HG03095 (cell line): Measurements from ENCODE around the gene STIL.
"Not testable (repeated sequence)": the region's sequence is repeated elsewhere in the genome, so short reads cannot be mapped to it uniquely, and the experiment has no call there.

Experiments
- ATAC-seq: cut with Tn5 transposase; IDR thresholded peaks from one replicate; pipeline ENCODE4 v1.9.1; 2021; ENCODE audit warnings: moderate library complexity; ENCODE audit not compliant: unreplicated experiment

The STIL gene

DNA sequence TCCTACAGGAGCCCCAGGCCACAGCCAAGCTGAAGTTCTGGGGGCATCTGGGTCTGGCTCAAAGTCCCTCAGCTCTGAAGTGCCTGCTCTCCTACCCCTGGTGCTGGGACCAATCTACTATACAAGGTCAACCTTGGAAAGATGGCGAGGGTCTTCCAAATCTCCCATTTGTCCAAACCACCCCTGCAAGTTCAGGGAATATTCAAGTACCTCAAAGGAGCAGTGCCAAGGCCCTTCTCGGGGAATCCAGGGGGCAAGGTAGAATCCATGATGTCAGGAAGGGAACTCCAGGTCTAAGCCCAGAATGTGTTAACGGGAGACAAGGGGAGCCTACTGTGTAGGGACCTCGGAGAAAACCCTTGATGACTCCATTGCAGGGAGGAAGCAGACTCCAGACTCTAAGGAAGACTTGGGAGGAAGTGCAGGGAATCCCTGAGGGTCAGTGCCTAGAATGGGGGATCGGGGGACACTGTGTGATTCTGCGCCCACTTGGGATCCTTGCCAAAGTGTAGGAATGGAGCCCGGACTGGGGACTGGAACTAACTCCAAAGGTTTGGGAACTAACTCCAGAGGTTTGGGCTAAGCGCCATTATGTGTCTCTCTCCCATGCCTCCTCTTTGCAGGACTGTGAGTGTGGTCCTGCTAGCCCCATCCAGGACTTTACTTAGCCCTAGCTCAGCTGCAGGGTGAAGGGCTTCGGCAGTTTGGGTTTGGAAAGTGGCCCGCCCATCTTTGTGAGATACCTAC lies 90.6 kb downstream of the STIL start:
- ATAC-seq: no peak

DNA sequence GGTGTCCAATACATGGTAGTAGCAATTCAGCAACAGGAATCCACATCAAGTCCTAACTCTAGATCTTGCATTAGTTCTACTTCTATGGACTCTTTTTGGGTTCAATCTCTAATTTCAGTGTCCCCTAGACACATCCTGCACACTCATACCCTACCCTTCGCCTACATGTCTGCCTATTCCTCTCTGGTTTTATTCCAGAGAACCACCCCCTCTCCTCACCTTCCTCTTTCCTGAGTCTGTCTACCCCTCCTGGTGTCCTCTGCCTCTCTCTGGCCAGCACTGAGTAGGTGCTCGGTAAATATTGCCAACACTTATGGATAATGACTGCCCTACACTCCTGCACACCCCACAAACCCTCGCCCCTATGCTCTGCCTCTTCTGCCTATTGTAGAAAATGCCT lies 91.5 kb downstream of the STIL start:
- no peak for ATAC-seq

DNA sequence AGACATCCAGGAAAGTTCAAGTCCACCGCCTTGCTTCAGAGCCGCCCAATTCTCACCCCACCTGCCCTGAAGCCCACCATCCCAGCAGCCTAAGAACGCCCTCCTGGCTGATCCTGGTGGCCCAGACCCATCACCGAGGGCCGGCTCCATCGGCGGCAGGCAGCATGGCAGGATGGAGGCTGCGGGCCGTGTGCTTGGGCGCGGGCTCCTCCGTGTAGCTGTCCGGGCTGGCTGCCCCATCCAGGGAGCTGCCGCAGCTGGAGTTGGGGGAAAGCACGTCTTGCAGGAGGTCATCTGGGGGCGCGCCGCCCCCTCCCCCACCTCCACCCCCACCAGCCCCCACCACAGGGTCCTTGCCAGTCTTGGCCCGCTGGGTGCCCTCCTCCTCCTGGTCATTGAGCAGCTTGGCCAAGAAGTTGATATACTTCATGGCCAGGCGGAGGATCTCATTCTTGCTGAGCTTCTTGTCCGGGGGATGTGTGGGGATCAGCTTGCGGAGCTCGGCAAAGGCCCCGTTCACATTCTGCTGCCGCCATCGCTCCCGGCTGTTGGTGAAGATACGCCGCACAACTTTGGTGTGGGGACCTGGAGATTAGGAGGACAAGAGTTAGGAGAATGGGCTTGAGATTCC lies 94.2 kb downstream of the STIL start:
- no peak for ATAC-seq

DNA sequence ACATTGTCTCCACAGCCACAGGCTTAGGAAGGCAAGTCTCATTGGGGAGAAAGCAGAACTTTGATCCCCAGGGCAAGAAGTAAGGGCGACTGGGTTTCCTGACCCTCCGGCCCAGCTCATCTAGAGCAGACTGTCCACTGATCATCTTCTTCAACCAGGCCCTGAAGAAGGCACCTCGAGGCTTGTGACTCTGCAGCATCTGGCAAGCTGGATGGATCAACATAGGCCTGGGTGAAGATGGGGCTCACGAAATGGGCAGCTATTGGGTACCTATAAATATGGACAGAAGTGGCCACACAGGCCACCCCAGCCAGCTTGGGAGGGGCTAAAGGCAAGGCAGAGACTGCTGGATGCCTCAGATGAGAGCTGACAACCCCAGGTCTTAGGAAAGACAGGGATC lies 94.9 kb downstream of the STIL start:
- no peak for ATAC-seq

DNA sequence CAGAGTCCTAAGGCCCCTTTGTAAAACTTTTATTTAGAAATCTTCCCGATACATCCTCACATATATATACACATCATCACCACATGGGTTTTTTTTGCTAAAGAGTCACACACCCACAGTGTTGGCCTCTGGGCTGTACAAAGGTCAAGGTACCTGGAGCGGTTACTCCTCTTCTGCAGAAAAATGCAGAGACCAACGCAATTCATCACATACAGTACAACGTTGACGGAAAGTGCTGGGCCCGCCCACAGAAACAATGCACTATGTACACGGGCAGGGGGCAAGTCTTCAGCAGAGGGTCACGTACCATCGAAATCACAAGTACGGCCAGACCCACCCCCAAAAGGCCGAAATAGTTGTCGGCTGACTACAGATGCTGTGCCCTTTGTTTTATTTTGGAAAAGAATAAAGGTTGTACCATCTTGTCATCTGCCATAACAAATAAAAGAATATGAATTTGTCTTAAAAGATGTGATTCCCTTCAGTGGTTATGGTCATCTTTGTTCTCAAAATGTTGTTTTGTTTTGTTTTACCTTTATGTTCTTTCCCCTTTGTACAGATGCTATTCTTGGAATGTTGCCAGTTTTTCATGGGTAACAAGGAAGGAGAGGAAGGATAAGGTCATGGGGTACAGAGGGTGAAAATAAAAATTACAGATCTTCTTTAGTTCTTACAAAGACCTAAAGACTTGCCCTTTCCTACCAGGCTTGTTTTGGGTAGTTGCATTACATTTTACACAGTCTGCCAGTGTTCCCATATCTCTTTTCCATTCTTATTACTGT lies 97.5 kb downstream of the STIL start:
- no peak for ATAC-seq

DNA sequence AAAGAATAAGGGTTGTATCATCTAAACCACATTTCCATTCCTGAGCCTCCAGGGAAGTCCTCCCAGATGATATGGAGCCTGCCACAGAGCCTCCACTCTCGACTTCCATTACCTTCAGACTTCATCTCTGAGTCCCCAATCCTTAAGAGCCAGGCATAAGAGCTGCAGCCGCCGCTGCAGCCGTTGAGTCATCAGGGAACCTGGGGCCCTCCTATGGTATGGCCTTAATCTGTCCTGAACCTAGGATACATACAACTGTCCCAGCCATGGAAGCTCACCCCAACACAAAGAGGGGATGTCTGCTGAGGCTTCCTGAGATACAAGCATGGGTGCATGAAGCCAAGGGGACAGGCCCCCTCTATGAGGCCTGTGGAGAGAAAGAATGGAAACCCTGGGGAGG lies 98.2 kb downstream of the STIL start:
- ATAC-seq: no peak

DNA sequence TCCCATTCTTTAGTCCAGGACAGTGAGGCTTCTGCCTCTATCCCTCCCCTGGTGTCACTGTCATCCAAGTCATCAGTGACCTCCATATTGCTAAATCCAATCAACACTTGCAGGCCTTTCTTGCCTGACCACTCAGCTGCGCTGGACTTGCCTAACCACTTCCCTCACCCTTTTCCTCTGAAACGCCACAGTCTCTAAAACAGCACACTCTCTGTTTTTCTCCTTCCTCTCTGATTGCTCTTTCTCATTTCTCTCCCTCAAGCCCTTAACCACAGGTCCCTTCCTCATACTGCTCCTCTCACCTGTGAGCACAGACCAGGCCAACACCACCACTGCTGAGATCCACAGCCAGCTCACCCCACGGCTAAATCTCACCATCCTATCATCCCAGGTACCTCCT lies 99.4 kb downstream of the STIL start:
- no peak for ATAC-seq

DNA sequence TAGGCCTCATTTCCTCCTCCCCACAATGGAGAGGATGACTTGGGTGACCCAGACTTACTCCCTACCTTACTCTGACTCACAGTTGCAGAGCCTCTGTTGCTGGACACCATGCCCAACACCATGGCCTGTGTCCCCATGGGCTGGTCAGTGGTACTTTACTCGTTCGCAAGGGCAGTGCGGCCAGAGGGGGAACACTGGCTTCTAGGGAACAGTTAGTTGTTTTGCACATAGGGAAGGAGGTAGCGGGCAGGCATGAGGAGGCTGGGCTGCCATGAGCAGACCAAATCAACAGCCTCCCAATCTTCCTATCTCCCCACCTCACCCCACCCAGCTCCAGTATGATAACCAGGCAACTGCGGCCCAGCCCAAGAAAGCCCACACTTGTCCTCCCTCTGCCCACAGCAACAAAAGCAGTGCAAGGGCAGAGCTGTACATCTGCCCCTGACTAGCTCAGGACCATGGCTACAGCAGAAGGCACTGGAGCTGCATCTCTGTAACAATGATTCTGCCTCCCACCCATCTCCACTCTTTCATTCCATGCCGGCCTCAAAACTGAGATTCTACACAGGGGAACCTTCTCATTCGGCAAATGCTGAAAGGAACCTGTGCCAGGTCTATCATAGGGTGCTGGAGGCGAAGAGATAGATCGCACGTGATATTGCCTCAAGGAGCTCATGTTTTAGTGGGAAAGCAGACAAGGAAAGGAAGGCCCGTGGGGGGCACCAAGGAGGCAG lies 100.5 kb downstream of the STIL start:
- ATAC-seq: no peak

DNA sequence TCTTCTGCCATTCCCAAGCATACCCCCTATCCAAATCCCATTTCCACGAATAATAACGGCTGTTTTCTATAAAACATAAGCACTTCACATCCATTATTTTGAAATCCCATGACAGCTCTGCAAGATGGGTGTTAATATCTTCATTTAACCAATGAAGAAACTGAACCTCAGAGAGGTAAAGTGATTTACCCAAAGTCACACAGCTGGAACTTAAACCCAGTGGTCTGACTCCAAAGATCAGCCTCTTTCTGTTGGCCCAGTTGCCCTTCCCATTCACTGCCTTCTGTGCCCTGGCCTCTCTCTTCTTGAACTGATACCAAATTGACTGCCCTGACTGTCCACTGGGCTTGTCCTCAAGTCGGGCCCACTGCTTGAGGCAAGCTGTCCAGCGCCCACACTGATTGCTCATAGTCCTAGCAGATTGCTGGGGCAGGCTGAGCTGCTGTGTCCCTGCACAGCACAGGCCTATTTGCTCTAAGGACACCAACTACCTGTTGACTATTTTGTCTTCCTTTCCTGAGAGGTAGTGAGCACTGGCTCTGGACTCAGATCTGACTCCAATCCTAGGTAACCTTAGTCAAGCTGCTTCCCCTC lies 101.2 kb downstream of the STIL start:
- no peak for ATAC-seq

DNA sequence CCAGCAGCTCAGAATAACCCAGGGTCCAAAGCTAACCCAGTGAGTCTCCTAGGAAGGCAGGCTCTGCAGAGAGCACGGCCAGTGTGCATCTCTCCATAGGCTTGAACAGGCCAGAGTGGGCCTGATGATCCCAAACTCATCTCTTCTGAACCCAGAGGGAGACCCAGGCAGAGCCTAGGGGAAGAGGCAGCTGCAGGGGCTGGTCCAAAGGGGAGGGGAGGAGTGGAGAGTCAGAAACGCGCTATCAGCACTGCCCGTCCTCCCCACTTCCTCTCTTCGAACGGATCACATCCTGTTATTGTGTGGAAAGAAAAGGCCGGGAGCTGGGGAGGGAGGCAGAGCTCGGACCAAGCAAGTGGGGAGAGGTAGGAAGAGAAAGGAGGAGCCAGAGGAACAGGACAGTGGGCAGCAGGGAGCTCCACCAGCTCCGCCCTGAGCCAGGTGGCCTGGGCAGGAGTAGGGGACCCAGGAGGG lies 102.1 kb downstream of the STIL start:
- ATAC-seq: no peak

DNA sequence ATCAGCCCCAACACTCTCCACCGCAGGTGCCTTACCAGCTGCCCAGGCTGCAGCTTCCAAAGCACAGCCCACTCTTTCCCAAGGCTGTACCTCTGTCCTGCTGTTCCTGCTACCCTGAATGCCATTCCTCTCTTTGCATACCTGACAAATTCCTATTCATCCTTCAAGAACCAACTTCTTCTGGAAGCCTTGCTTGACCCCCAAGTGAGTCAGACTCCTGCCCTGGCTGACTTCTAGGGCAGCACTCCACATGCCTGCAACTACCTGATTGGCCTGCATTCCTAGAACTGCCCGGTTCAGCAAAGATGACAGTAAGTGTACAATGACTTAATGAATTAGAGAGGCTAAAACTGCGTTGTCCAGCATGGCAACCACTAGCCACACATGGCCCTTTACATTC lies 103.3 kb downstream of the STIL start:
- ATAC-seq: no peak

DNA sequence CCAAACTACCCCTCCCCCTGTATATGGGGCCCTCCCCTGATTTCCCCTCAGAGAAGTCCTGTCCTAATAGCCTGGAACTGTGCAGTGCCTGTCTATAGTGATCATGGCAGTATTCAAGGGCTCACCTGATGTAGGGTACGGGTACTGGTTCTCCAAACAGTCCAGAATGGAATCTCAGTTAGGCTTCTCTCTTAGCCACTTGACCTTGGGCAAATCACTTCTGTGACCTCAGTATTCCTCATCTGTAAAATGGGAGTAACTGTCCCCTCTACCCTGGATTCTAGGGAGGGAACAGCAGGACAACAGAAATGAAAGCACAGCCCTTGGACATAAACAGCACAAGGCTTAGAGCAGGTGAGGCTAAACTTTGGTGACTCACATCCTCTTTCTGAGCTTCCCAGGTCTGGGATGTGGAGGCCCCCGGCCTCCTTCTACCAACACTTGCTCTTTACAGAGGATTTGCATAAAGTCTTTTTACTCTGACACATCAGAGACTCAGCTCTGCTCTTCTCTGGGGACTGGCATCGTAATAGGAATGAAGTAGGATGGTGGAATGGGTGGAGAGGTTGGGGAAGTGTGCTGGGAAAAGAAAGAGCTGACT lies 104.1 kb downstream of the STIL start:
- ATAC-seq: no peak

DNA sequence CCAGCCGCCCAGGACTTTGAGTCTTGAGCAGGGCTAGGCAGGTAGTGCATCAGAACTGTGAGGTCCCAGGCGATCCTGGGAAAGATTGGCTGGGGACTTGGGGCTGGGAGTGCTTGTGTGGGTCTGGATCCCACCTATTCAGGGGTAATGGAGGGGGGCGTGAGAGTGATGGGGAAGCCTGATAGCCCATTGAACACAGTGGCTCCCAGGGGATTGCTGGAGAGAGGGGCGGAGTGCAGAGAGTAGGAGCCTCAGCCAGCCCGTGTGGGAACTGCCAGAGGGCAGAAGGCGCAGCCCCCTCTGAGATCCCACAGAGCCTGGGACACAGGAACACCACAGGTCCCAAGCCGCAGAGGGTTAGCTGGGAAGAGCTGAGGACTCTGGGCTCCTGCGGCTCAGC lies 104.9 kb downstream of the STIL start:
- no peak for ATAC-seq

DNA sequence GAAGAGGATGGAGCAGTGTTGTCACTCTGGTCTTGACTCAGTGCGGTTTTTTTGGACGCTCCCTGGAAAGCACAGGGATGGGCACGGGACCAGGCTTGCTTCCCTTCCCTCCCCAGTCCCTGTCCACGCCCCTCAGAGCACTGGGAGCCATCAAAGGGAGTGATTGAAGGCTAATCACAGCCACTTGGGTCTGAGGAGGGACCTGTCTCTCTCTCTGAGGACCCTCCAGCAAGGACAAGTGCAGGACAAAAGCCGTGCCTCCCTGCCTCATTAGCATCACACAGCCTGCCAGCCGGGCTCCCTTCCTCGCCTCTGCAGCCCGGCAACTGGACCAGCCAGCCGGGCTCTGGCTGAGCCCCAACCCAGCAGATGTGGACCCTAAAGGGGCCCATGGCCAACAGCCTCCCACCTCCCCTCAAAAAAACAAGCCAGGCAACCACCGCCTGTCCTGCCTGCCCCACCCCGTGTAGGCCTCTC lies 105.5 kb downstream of the STIL start:
- no peak for ATAC-seq

DNA sequence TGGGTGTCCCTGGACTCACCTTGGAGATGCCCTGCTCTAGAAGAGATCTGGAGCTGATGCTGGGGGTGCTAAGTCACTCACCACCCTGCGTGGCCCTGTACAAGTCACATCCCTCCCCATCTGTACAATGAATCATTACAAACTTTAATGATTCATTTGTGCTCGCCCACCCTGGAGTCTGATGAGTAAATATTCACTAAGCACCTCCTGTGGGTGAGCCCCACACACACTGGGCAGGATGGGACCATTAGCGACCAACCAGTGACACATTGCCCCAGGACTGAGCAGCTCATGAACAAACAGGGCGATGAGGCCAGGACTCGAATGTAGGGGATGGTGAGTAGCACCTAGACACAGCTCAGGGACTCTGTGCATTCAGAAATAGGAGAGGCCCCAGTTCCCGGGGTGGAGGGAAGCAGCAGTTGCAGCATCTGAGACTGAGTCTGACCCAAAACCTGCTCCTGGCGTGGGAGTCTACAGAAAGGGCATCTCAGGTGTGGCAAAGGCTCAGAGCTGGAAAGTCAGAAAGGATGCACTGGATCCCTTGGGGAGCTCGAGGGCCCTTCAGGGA lies 106.1 kb downstream of the STIL start:
- no peak for ATAC-seq

DNA sequence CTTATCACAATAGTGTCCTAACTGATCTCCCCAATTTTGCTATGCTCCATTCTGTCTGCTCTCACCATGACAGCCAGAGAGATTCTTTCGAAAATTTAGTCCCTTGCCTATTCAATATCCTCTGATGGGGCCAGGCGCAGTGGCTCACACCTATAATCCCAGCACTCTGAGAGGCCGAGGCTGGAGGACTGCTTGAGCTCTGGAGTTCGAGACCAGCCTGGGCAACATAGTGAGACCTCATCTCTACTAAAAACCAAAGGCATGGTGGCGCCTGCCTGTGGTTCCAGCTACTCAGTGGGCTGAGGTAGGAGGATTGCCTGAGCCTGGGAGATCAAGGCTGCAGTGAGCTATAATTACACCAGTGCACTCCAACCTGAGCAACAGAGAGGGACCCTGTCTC lies 108.0 kb downstream of the STIL start:
- no peak for ATAC-seq

DNA sequence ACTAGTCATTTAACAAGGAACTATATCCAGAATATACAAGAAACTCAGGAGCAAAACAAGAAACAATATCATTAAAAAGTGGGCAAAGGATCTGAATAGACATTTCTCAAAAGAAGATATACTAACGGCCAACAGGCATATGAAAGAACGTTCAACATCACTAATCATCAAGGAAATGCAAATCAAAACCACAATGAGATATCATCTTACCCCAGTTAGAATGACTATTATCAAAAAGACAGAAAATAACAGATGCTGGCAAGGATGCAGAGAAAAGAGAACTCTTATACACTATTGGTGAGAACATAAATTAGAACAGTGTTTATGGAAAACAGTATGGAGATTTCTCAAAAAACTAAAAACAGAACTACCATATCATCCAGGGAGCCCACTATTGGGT lies 110.4 kb downstream of the STIL start:
- ATAC-seq: not testable (repeated sequence)

DNA sequence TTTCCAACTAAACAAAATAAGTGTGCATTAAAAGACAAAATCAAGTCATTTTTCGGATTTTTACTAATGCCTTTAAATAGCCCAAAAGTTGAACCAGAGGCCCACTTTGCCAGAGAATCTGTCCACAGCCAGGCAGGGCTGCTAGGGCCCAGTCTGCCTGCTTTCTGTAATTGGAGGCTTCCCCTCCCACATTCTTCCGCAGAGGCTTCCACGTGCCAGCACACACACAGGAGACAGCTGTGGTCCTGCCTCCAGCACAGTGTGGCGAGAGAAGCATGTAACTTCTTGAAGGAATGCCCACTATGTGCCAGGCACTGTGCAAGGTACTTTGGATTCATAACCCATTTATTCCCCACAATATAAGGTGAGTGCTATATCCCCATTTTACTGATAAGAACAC lies 112.8 kb downstream of the STIL start:
- no peak for ATAC-seq
